Muscle layer of colon (tissue), 2 donors: Measurements from ENCODE around the gene TFB1M.

Source experiments
- H3K27ac ChIP-seq: one replicate; pipeline ENCODE4 v1.7.0; 2013; ENCODE audit warnings: low read depth, mild to moderate bottlenecking, low read length, moderate library complexity
- H3K27me3 ChIP-seq, 2 donors: one replicate each; pipeline ENCODE4 v1.7.0; 2013; ENCODE audit warnings: low read length in 2 of 2, mild to moderate bottlenecking in 2 of 2; ENCODE audit not compliant: insufficient read depth in 2 of 2, control insufficient read depth in 1 of 2
- H3K36me3 ChIP-seq: one replicate; pipeline ENCODE4 v1.7.0; 2013; ENCODE audit warnings: mild to moderate bottlenecking, low read length; ENCODE audit not compliant: insufficient read depth
- H3K4me1 ChIP-seq: one replicate; pipeline ENCODE4 v1.7.0; 2013; ENCODE audit warnings: mild to moderate bottlenecking, low read length; ENCODE audit not compliant: insufficient read depth
- H3K4me3 ChIP-seq, 2 donors: one replicate each; pipeline ENCODE4 v1.7.0; 2013; ENCODE audit warnings: low read length in 2 of 2, low read depth in 1 of 2, mild to moderate bottlenecking in 1 of 2, moderate library complexity in 1 of 2
- H3K9ac ChIP-seq: one replicate; pipeline ENCODE4 v1.7.0; 2013; ENCODE audit warnings: low read length
- H3K9me3 ChIP-seq: one replicate; pipeline ENCODE4 v1.7.0; 2013; ENCODE audit warnings: mild to moderate bottlenecking, low read length
- donor health status: abdominal sarcoma.
- donor health status: Adenocarcinoma of cecum.

The TFB1M gene

DNA sequence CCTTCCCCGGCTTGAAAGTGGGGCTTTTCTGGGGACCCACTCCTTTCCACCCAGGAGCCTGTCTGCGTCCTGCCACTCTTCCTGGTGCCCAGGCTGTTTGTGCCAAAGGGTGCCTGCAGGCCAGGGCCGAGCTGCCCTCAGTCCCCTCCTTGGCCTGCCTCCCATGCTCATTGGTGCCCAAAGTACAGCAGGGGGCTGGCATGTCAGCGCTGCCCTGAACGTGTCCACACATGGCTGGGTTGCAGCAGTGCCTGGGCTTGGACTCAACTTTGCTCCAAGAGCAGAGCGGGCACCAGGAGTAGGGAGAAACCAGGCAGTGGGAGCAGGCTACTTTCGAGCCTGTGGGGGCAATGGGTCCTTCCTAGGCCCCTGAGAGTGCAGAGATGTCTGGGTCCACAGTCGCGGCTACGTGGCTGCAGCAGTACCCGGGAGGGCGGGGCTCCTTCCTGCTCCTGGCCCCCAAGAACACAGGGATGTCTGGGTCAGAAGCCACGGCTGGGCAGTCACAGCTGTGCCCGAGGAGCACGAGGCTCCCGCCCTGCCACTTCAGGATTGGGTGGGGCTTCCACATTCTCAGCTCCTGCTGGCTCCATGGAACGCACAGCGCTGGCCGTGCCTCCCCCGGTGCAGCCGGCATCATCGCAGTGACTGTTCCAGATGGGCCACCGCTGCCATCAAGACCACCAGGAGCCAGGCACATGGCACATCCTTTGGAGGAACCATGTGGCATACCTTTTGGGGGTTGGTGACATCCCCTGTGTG, 100.5 kb downstream of the TFB1M start:
- no peaks in the 10 kb centered on the region for H3K27me3 ChIP-seq
- no peak overlapping the region for H3K9ac ChIP-seq
- H3K36me3 ChIP-seq, result no peaks in the 10 kb centered on the region
- no peak overlapping the region for H3K4me3 ChIP-seq
- no peak overlapping the region for H3K27ac ChIP-seq
- H3K4me1 ChIP-seq, result no peaks in the 10 kb centered on the region
- no peaks in the 10 kb centered on the region for H3K9me3 ChIP-seq

DNA sequence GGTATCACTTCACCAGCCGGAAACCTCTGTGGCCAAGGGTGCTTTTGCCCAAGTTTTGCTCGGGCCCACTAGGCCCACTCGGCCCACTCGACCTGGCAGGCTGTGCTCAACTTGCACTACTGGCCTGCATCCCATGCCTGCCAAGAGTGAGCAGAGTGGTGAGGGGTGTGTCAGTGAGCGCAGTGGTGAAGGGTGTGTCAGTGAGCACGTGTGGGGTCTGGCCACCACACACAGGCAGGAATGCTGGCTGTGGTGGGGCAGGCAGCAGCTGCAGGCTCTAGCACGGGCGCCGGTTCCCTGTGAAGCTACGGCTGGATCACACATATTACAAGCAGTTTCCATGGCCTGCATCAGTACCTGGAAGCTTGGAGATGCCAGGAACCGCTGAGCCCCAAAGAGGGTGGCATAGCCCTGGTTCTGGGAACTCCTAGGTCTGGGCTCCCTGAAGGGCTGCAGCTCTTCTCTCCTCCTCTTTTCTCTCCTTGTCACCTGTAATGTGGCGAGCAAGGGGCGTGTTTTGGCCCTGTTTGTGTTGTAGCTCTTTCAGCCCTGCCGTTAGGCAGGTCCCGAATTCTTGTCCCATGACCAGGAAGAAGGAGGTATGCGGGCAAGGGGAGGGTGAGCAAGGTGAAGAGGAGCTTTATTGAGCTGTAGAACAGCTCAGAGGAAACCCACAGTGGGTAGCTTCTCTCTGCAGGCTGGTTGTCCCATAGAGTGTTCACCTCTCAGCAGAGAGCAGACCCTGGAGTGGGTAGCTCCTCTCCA, 101.5 kb downstream of the TFB1M start:
- Histone ChIP-seq H3K9ac (no peak overlapping the region), H3K4me3 (no peak overlapping the region), H3K4me1 (no peaks in the 10 kb centered on the region), H3K9me3 (no peaks in the 10 kb centered on the region), H3K27me3 (no peaks in the 10 kb centered on the region), H3K27ac (no peak overlapping the region), H3K36me3 (no peaks in the 10 kb centered on the region)

DNA sequence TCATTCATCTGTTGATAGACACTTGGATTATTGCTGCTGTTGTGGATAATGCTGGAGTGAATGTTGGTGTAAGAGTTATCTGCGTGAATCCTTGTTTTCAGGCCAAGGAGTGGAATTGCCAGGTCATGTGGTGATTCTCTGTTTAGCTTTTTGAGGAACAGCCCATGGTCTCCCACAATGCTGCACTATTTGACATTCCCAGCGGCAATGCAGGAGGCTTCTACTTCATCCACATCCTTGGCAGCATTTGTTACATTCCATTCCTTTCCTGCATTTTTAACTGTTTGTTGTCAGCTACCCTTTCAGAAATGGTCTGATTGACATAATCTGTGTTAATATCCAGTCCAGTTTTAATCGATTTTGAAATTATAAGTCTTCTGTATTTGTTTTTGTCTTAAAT, 102.2 kb downstream of the TFB1M start:
- Histone ChIP-seq H3K9me3 (no peaks in the 10 kb centered on the region), H3K9ac (no peak overlapping the region), H3K4me3 (no peak overlapping the region), H3K27ac (no peak overlapping the region), H3K4me1 (no peaks in the 10 kb centered on the region), H3K27me3 (no peaks in the 10 kb centered on the region), H3K36me3 (no peaks in the 10 kb centered on the region)

DNA sequence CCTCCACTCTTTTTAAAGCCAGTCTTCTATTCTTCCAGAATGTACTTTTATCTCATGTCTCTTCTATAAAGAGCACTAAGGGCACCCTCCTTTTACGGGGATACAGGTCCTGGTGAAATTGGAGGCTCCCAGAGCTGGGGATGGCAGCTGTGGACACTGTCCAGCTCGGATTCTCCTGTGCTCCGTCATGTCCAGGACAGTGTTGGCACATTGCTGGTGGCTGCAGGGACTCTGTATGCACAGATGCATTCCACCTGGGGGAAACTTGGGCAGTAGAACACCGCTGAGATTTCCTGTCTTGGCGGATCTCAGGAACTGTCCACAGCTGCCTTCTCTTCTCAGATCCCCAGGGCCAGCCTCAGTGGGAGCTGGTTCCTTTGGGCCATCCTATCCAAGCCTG, 107.1 kb downstream of the TFB1M start:
- H3K4me3 ChIP-seq, result no peak overlapping the region
- H3K27ac ChIP-seq, result no peak overlapping the region
- no peak overlapping the region for H3K9ac ChIP-seq
- H3K27me3 ChIP-seq, result no peaks in the 10 kb centered on the region
- no peaks in the 10 kb centered on the region for H3K36me3 ChIP-seq
- H3K4me1 ChIP-seq, result no peaks in the 10 kb centered on the region
- H3K9me3 ChIP-seq, result no peaks in the 10 kb centered on the region
